NOMO-1 treated with dmso at 0.1 percent for 144 hours (cell line): ENCODE results near the gene SLC33A1.

Experiments used
- DNase-seq: peaks from one replicate; lab custom pipeline; 2025; ENCODE audit not compliant: unreplicated experiment; lab: John Stamatoyannopoulos, UW

The SLC33A1 gene

GRCh38 chr3:155792532-155792931, 61.7 kb downstream of the SLC33A1 start:
- no peak for DNase-seq

- no peak for DNase-seq
Measured at GRCh38 chr3:155791190-155791589, 63.0 kb downstream of the SLC33A1 start.

- no peak for DNase-seq
Measured at GRCh38 chr3:155790272-155790925, 63.8 kb downstream of the SLC33A1 start.

DNA sequence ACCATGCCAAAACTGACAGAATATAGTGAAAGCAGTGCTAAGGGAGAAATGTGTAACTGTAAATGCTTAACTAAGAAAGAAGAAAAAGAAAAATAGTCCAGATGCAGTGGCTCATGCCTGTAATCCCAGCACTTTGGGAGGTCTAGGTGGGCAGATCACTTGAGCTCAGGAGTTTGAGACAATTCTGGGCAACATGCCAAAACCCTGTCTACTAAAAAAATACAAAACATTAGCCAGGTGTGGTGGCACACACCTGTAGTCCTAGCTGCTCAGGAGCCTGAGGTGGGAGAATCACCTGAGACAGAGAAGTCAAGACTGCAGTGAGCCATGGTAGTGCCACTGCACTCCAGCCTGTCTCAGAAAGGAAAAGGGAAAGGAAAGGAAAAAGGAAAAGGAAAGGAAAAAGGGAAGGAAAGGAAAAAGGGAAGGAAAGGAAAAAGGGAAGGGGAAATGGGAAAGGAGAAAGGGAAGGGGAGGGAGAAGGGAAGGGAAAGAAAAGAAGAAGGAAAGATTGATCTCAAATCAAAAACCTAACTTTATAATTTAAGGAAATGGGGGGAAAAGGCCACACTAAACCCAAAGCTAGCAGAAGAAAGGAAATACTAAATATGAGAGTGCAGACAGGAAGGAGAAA, 68.4 kb downstream of the SLC33A1 start:
- DNase-seq, result no peak

- no peak for DNase-seq
Measured at GRCh38 chr3:155782390-155782953, 71.8 kb downstream of the SLC33A1 start.

GRCh38 chr3:155780291-155780690, 73.9 kb downstream of the SLC33A1 start:
- DNase-seq, result no peak

GRCh38 chr3:155778462-155778861, 75.8 kb downstream of the SLC33A1 start:
- no peak for DNase-seq

DNA sequence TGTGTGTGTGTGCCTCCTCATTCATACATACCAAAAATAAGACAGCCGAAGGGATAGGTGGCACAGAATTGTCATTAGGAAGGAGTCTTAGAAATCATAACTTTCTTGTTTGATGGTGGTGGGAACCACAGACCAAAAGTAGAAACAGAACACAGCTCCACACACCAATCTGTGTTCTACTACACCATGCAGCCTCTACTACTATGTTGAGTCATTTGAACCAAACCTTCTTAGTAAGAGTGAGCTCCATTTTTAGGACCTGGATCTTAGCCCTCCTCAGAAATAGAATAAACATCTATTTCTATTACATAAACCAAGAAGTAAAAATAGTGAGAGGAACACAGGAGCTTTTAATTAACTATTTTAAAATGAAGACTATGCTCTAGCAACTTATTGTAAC, 81.4 kb downstream of the SLC33A1 start:
- DNase-seq, result no peak

DNA sequence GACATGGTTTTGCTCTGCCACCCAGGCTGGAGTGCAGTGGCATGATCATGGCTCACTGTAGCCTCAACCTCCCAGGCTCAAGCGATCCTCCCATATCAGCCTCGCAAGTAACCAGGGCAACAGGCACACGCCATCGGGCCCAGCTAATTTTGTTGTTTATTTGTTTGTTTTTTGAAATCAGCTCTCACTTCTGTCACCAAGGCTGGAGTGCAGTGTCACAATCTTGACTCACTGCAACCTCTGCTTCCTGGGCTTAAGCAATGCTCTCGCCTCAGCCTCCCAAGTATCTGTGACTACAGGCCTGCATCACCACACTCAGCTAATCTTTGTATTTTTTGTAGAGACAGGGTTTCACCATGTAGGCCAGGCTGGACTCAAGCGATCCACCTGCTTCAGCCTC, 83.1 kb downstream of the SLC33A1 start:
- DNase-seq, result no peak
